BLaER1 (cell line): ENCODE data around the gene BICD1.
A peak's percentile ranks its signal among the peaks of the same experiment; 100 is the strongest.
"Not testable (repeated sequence)": the region's sequence is repeated elsewhere in the genome, so short reads cannot be mapped to it uniquely, and the experiment has no call there.

Experiments
- H3K27ac ChIP-seq: shearing (Covaris generic); formaldehyde crosslinking; 2 replicates; pipeline ENCODE4 v1.8.1; 2022
- H3K27me3 ChIP-seq: shearing (Covaris generic); formaldehyde crosslinking; 2 replicates; pipeline ENCODE4 v1.8.1; 2022
- H3K36me3 ChIP-seq: shearing (Covaris generic); formaldehyde crosslinking; 2 replicates; pipeline ENCODE4 v1.8.1; 2022
- H3K4me1 ChIP-seq: shearing (Covaris generic); formaldehyde crosslinking; 2 replicates; pipeline ENCODE4 v1.8.1; 2022
- H3K4me2 ChIP-seq: shearing (Covaris generic); formaldehyde crosslinking; 2 replicates; pipeline ENCODE4 v1.8.1; 2022
- H3K4me3 ChIP-seq: shearing (Covaris generic); formaldehyde crosslinking; 2 replicates; pipeline ENCODE4 v1.8.1; 2022
- H3K9ac ChIP-seq: shearing (Covaris generic); formaldehyde crosslinking; 2 replicates; pipeline ENCODE4 v1.8.1; 2022
- H3K9me3 ChIP-seq: shearing (Covaris generic); formaldehyde crosslinking; 2 replicates; pipeline ENCODE4 v1.8.1; 2022
- H4K20me1 ChIP-seq: shearing (Covaris generic); formaldehyde crosslinking; 2 replicates; pipeline ENCODE4 v1.8.1; 2022
- Cebpa-rat ChIP-seq: shearing (Covaris generic); IDR thresholded peaks from 2 replicates; pipeline ENCODE4 v1.8.1; 2022

The BICD1 gene

GRCh38 chr12:32226768-32227167 lies 120.1 kb downstream of the BICD1 start:
- Histone ChIP-seq H3K27ac (no peak overlapping the region), H3K4me1 (peaks cover 14% of the 10 kb centered on the region), H3K36me3 (peaks cover 36% of the 10 kb centered on the region), H3K9me3 (peaks cover 13% of the 10 kb centered on the region), H3K27me3 (no peaks in the 10 kb centered on the region), H3K4me2 (no peak overlapping the region), H4K20me1 (no peaks in the 10 kb centered on the region), H3K9ac (no peak overlapping the region), H3K4me3 (no peak overlapping the region)
- no peak for TF ChIP-seq Cebpa-rat

GRCh38 chr12:32229971-32230612 lies 123.4 kb downstream of the BICD1 start:
- no peak overlapping the region for H3K4me3 ChIP-seq
- H3K9ac ChIP-seq: no peak overlapping the region
- peaks cover 13% of the 10 kb centered on the region for H3K9me3 ChIP-seq
- no peaks in the 10 kb centered on the region for H3K27me3 ChIP-seq
- no peak for TF ChIP-seq Cebpa-rat
- peaks cover 31% of the 10 kb centered on the region for H3K36me3 ChIP-seq
- H3K4me1 ChIP-seq: peaks cover 14% of the 10 kb centered on the region
- H3K4me2 ChIP-seq: peak overlapping the region; percentile 55
- H3K27ac ChIP-seq: no peak overlapping the region
- H4K20me1 ChIP-seq: no peaks in the 10 kb centered on the region

DNA sequence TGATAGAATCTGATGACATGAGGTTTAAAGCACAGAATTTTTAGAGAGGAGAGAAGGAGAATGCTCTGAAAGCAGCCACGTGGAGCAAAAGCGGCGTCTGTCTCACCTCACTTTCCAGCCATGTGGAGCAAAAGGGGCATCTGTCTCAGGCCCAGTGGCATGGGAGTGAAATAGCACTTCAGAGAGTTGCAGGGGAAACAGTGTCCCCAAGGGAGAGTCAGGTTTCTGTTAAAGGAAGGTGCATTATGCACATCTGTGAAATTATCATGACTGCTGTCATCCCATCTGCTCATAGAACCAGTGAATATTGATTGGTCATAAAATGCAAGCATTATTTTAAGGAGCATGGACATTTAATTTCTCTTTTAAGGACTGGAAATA lies 124.0 kb downstream of the BICD1 start:
- Histone ChIP-seq H3K27ac (no peak overlapping the region), H3K9me3 (peaks cover 13% of the 10 kb centered on the region), H3K4me1 (peaks cover 14% of the 10 kb centered on the region), H3K4me2 (peak overlapping the region; percentile 55), H3K36me3 (peaks cover 25% of the 10 kb centered on the region), H3K27me3 (no peaks in the 10 kb centered on the region), H3K4me3 (no peak overlapping the region), H3K9ac (no peak overlapping the region), H4K20me1 (no peaks in the 10 kb centered on the region)
- TF ChIP-seq Cebpa-rat: no peak

DNA sequence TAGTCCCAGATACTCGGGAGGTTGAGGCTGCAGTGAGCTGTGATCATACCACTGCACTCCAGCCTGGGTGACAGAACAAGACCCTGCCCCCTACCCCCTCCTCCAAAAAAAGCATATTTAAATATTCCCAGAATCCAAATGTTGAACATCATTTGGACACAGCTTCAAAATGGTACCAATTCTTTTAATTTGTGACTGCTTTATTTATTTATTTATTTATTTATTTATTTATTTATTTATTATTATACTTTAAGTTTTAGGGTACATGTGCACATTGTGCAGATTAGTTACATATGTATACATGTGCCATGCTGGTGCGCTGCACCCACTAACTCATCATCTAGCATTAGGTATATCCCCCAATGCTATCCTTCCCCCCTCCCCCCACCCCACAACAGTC lies 124.7 kb downstream of the BICD1 start:
- not testable (repeated sequence) for H3K27ac ChIP-seq, H3K4me3 ChIP-seq, H3K4me2 ChIP-seq, H3K9ac ChIP-seq, H3K27me3 ChIP-seq, H4K20me1 ChIP-seq
- H3K9me3 ChIP-seq: peaks cover 17% of the 10 kb centered on the region
- peaks cover 14% of the 10 kb centered on the region for H3K4me1 ChIP-seq
- H3K36me3 ChIP-seq: peaks cover 22% of the 10 kb centered on the region

- Histone ChIP-seq H3K36me3 (peaks cover 20% of the 10 kb centered on the region), H3K9me3 (peaks cover 25% of the 10 kb centered on the region), H3K27me3 (no peaks in the 10 kb centered on the region), H3K4me1 (peaks cover 14% of the 10 kb centered on the region), H4K20me1 (no peaks in the 10 kb centered on the region), H3K4me2 (no peak overlapping the region), H3K27ac (no peak overlapping the region), H3K4me3 (no peak overlapping the region), H3K9ac (no peak overlapping the region)
- TF ChIP-seq Cebpa-rat: no peak
These were observed 126.9 kb downstream of the BICD1 start for GRCh38 chr12:32233568-32233967.

- peaks cover 8% of the 10 kb centered on the region for H3K4me1 ChIP-seq
- H3K36me3 ChIP-seq: peaks cover 20% of the 10 kb centered on the region
- H4K20me1 ChIP-seq: no peaks in the 10 kb centered on the region
- H3K27me3 ChIP-seq: no peaks in the 10 kb centered on the region
- no peak for TF ChIP-seq Cebpa-rat
- no peak overlapping the region for H3K4me3 ChIP-seq
- H3K27ac ChIP-seq: no peak overlapping the region
- no peak overlapping the region for H3K4me2 ChIP-seq
- H3K9ac ChIP-seq: no peak overlapping the region
- peaks cover 25% of the 10 kb centered on the region for H3K9me3 ChIP-seq
These were observed 128.6 kb downstream of the BICD1 start for GRCh38 chr12:32235251-32235650.

DNA sequence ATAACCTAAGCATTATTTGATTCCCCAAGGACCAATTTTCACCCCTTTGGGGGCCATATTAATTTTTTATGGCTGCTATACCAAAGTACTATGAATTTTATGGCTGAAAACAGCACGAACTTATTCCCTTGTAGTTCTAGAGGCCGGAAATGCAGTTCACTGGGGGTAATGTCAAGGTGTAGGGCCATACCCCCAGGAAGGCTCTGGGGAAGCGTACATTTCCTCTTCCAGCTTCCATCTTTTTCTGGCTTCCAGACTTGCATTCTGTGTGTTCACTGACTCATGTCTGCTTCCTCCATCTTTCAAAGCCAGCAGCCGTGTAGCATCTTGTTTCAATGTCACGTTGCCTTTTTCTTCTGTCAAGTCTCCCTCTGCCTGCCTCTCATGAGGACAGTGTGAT lies 133.5 kb downstream of the BICD1 start:
- Histone ChIP-seq H3K4me3 (no peak overlapping the region), H3K4me2 (no peak overlapping the region), H3K4me1 (no peaks in the 10 kb centered on the region), H4K20me1 (no peaks in the 10 kb centered on the region), H3K36me3 (peaks cover 20% of the 10 kb centered on the region), H3K9ac (no peak overlapping the region), H3K27ac (no peak overlapping the region), H3K27me3 (no peaks in the 10 kb centered on the region), H3K9me3 (peaks cover 25% of the 10 kb centered on the region)
- TF ChIP-seq Cebpa-rat: no peak

DNA sequence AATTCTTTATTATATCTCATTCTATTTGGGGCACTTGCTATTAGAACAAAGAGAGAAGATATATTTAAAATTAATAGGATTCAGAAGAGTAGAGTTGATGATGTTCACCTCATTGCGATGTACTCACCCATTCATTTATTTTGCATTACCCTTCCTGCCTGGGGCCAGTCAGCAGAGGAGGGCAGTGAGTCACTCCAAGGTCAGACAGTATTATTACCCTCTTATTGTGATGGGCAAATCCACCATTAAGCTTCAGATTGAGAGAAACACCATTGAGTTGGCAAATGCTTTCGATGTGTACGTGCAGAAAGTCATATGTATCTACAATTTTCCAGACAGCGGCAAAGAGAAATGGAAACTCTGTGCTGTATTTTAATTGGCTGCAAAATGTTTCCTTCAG lies 134.2 kb downstream of the BICD1 start:
- Histone ChIP-seq H4K20me1 (no peaks in the 10 kb centered on the region), H3K27ac (no peak overlapping the region), H3K4me3 (no peak overlapping the region), H3K9me3 (peaks cover 25% of the 10 kb centered on the region), H3K4me2 (no peak overlapping the region), H3K9ac (no peak overlapping the region), H3K36me3 (peaks cover 20% of the 10 kb centered on the region), H3K27me3 (no peaks in the 10 kb centered on the region), H3K4me1 (no peaks in the 10 kb centered on the region)
- TF ChIP-seq Cebpa-rat: no peak

GRCh38 chr12:32242641-32243040 lies 136.0 kb downstream of the BICD1 start:
- no peak overlapping the region for H3K27ac ChIP-seq
- H4K20me1 ChIP-seq: no peaks in the 10 kb centered on the region

DNA sequence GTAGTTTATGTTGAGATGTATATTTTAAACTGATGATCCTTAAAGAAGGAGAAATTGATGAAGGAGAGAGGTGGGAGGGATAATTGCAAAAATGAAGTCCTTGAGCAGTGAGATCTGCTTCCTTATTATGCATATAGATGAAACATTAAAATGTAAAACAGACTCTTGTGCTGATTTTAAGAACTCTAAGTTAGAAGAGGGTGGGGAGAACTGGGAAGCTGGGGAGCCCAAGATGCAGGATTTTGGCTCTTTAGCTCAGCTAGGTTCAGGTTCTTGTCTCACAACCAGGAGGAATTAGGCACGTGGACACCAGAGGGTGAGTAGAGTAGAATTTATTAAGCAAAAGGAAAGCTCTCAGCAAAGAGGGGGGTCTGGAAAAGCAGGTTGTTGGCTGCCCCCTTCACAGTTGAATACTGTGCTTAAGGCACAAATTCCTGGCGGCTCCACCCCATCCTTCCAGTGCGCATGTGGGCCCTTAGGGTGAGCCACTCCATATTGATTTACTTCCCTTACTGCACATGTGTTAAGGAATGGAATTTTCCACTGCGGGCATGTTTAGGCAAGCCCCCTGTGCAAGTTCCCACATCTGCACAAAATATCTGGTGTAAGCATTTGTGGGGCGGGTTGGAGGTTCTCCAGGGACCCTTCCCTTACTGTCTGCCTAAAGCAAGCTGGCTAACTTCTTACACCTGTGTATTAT lies 141.9 kb downstream of the BICD1 start:
- H3K4me3 ChIP-seq: no peak overlapping the region
- no peaks in the 10 kb centered on the region for H3K27me3 ChIP-seq
- H3K36me3 ChIP-seq: peaks cover 22% of the 10 kb centered on the region
- no peak overlapping the region for H3K9ac ChIP-seq
- H3K4me2 ChIP-seq: no peak overlapping the region
- H4K20me1 ChIP-seq: no peaks in the 10 kb centered on the region
- no peaks in the 10 kb centered on the region for H3K4me1 ChIP-seq
- peaks cover 28% of the 10 kb centered on the region for H3K9me3 ChIP-seq
- no peak overlapping the region for H3K27ac ChIP-seq
- TF ChIP-seq Cebpa-rat: no peak

More at GRCh38 chr12:32242641-32243040, 136.0 kb downstream of the BICD1 start:
- peaks cover 23% of the 10 kb centered on the region for H3K9me3 ChIP-seq
- H3K4me3 ChIP-seq: no peak overlapping the region
- no peak overlapping the region for H3K4me2 ChIP-seq
- H3K27me3 ChIP-seq: no peaks in the 10 kb centered on the region
- TF ChIP-seq Cebpa-rat: no peak
- no peak overlapping the region for H3K9ac ChIP-seq
- peaks cover 14% of the 10 kb centered on the region for H3K36me3 ChIP-seq
- no peaks in the 10 kb centered on the region for H3K4me1 ChIP-seq
